Esophagus squamous epithelium (tissue), 5 donors: ENCODE data around the gene UQCC2. TPM values are rescaled to one million over a fixed set of nuclear protein-coding genes. Genes with fewer than 3 reads are reported as not detected.

Experiments
- DNase-seq: peaks from one replicate; lab custom pipeline; 2025; lab: John Stamatoyannopoulos, UW
- H3K27ac ChIP-seq, 4 donors: fragments of 200-600 bp; sonication (generic); one replicate each; pipeline ENCODE4 v1.5.1; 2016 to 2019; ENCODE audit warnings: mild to moderate bottlenecking in 1 of 4
- H3K27me3 ChIP-seq, 4 donors: fragments of 200-600 bp; sonication (generic); 1 replicate in 3 of 4; 2 replicates in 1 of 4; pipeline versions ENCODE4 v1.5.1 to v1.6.0; 2017 to 2021; ENCODE audit warnings: antibody characterized with exemption in 1 of 4
- H3K36me3 ChIP-seq, 3 donors: fragments of 200-600 bp; sonication (generic); one replicate each; pipeline ENCODE4 v1.5.1; 2016 to 2019
- H3K4me1 ChIP-seq, 3 donors: fragments of 200-600 bp; sonication (generic); one replicate each; pipeline ENCODE4 v1.5.1; 2017 to 2019
- H3K4me3 ChIP-seq, 4 donors: fragments of 200-600 bp; sonication (generic); 1 replicate in 3 of 4; 2 replicates in 1 of 4; pipeline ENCODE4 v1.5.1; 2016 to 2019; ENCODE audit warnings: mild to moderate bottlenecking in 2 of 4, moderate library complexity in 1 of 4
- H3K9me3 ChIP-seq, 3 donors: fragments of 200-600 bp; sonication (generic); one replicate each; pipeline ENCODE4 v1.5.1; 2016 to 2019
- POLR2A ChIP-seq, 4 donors: fragments of 450-650 bp; IDR thresholded peaks; one replicate each; pipeline ENCODE4 v1.6.1; 2017; ENCODE audit warnings: antibody characterized with exemption in 4 of 4, mild to moderate bottlenecking in 4 of 4, moderate library complexity in 3 of 4
- WGBS, 2 donors: methylation state at CpG; one replicate each; pipeline ENCODE4 v1.1.5; 2018; 5-methylcytosine and 5-hydroxymethylcytosine counted together
- intact Hi-C: fragments of 100-400 bp; cut with DNase I; formaldehyde crosslinking; loops from one replicate; pipeline ENCODE4 v1.15.0; 2022
- total RNA-seq, 4 donors: library from RNA; depleted of rRNA; stranded (reverse); fragments of >200 nt; gene quantifications; one replicate each; pipeline ENCODE4 v1.1.0, GENCODE V29; 2016
- TF ChIP-seq, protein P1 (sequence below), 6 experiments: fragments of 450-650 bp in 4 of 6; fragments of 200-600 bp in 2 of 6; sonication (generic) in 2 of 6; IDR thresholded peaks; one replicate each; pipeline ENCODE4 v1.5.1; 2016 to 2019; ENCODE audit warnings: antibody characterized with exemption in 6 of 6, mild to moderate bottlenecking in 4 of 6, moderate library complexity in 4 of 6
- donor health status: DM: yes; HTN: yes; CAD: no.

UQCC2 gene
- total RNA-seq, 4 donors from 2014 or later, result 7.8 to 36.8 (median 13.7) TPM

DNA sequence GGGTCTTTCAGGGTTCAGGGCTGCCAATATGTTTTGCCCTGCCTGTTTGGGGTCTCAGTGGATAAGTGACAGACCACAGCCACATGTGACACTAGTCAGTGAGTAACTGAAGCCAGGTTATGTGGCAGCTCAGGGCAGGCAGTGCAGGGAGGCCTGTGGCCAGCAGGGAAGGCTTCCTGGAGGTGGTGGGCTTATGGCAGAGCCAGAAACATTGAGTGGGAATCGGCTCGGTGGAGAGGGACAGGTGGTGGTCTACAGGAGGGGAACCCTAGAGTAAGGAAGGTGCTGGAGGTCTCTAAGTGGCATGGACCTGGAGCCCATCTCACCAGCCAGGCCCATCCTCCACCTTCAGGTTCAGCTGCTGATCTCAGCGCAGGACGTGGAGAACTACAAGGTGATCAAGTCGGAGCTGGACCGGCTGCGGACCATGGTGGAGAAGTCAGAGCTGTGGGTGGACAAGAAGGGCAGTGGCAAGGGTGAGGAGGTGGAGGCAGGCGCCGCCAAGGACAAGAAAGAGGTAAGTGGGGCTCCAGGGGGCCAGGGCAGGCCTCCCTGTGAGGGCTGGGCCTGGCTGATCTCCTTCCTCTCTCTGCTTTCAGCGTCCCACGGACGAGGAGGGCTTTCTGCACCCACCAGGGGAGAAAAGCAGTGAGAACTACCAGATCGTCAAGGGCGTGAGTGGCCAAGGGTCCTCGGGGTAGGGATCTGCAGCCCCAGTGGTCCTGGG lies 34.9 kb downstream of the UQCC2 start:
- intact Hi-C loops, result no loop called here
- no peak overlapping the region for H3K4me3 ChIP-seq
- no peaks in the 10 kb centered on the region for H3K27me3 ChIP-seq
- peaks cover 10 to 95% (median 25%) of the 10 kb centered on the region in 3 donors for H3K36me3 ChIP-seq
- peak overlapping the region in 1 of 4 donors; percentile 58 for H3K27ac ChIP-seq
- no peaks in the 10 kb centered on the region for H3K9me3 ChIP-seq
- WGBS, 2 donors, result 65 to 83% methylated on average over 4 to 8 of the region's 15 CpGs
- H3K4me1 ChIP-seq, result peaks cover 0 to 11% (median 0%) of the 10 kb centered on the region in 3 donors
- TF ChIP-seq, protein P1, sequence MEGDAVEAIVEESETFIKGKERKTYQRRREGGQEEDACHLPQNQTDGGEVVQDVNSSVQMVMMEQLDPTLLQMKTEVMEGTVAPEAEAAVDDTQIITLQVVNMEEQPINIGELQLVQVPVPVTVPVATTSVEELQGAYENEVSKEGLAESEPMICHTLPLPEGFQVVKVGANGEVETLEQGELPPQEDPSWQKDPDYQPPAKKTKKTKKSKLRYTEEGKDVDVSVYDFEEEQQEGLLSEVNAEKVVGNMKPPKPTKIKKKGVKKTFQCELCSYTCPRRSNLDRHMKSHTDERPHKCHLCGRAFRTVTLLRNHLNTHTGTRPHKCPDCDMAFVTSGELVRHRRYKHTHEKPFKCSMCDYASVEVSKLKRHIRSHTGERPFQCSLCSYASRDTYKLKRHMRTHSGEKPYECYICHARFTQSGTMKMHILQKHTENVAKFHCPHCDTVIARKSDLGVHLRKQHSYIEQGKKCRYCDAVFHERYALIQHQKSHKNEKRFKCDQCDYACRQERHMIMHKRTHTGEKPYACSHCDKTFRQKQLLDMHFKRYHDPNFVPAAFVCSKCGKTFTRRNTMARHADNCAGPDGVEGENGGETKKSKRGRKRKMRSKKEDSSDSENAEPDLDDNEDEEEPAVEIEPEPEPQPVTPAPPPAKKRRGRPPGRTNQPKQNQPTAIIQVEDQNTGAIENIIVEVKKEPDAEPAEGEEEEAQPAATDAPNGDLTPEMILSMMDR (IDR thresholded peaks at IDR 0.05), result no peak
- TF ChIP-seq POLR2A (IDR thresholded peaks at IDR 0.05), result no peak
- DNase-seq, result no peak

DNA sequence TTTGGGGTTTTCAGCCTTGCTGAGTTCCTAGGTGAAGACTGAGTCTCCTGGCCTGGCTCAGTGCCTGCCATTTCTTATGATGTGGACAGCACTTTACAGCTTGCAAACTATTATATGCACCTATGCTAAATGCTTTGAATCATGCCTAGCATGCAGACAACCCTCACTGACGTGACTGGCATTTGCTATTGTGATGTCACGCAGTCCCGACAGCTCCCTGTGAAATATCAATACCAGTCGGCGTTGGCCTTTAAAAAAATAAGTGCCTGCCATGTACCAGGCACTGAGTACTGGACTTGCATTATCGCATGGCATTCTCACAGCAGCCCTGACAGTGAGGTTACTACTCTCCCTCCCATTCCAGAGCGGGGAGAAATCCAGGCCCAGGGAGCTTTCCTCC lies 35.5 kb downstream of the UQCC2 start:
- no peak for DNase-seq
- TF ChIP-seq POLR2A (IDR thresholded peaks at IDR 0.05), result no peak
- TF ChIP-seq, protein P1 (IDR thresholded peaks at IDR 0.05), result no peak
- Histone ChIP-seq H3K27me3 (no peaks in the 10 kb centered on the region), H3K27ac (no peak overlapping the region), H3K9me3 (no peaks in the 10 kb centered on the region), H3K4me3 (no peak overlapping the region), H3K36me3 (peaks cover 10 to 95% (median 29%) of the 10 kb centered on the region in 3 donors), H3K4me1 (peaks cover 0 to 17% (median 0%) of the 10 kb centered on the region in 3 donors)
- 82 to 92% methylated on average over 4 to 6 of the region's 7 CpGs for WGBS, 2 donors
- intact Hi-C loops, result no loop called here

DNA sequence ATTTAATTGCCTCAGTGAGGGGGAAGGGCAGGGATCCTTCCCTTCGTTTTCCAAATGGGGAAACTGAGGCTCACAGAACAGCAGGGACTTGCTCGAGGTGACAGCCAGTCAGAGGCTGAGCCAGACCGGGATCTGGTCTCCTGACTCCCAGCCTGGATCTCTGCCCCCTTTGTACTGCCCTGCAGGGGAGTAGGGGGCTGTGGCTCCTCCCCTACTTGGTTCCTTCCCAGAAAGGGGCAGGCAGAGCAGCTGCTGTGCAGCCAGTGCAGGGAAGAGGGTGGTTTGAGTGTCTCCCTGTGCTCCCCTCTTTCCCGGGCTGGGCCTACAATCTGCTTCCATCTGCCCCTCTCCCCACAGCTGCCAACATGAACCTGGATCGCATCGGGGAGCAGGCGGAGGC lies 37.6 kb downstream of the UQCC2 start:
- intact Hi-C loops, result no loop called here

DNA sequence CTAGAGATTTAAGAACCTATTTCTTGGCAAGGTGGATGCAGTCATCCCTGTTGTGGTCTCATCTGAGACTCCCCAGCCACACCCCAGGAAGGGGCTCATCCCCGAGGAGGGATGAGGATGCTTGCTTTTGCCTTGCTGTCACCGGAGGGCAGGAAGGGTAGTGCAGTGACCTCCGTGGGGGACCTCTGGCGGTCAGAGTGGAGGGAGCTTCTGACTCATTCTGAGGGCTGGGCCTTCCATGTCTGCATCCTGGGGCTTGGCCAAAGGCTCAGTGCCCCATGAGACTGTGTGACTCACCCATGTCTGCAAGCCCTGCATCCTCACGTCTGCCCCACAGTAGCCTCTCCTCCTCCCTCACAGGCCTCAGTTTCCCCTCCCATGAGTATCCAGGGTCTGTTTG lies 38.7 kb downstream of the UQCC2 start:
- Histone ChIP-seq H3K36me3 (peaks cover 0 to 95% (median 39%) of the 10 kb centered on the region in 3 donors), H3K27me3 (no peaks in the 10 kb centered on the region), H3K9me3 (no peaks in the 10 kb centered on the region), H3K4me3 (no peak overlapping the region), H3K27ac (peak overlapping the region in 1 of 4 donors; percentile 13), H3K4me1 (peaks cover 0 to 39% (median 0%) of the 10 kb centered on the region in 3 donors)
- 6 to 76% methylated on average over 3 to 4 of the region's 5 CpGs for WGBS, 2 donors
- DNase-seq, result no peak
- no peak for TF ChIP-seq POLR2A (IDR thresholded peaks at IDR 0.05)
- TF ChIP-seq, protein P1 (IDR thresholded peaks at IDR 0.05), result peak in 2 of 6 experiments; percentile 38 to 60
- intact Hi-C loops, result no loop called here

More for the DNA sequence above, 37.6 kb downstream of the UQCC2 start:
- Histone ChIP-seq H3K27me3 (no peaks in the 10 kb centered on the region), H3K4me3 (no peak overlapping the region), H3K9me3 (no peaks in the 10 kb centered on the region), H3K36me3 (peaks cover 0 to 95% (median 29%) of the 10 kb centered on the region in 3 donors), H3K27ac (no peak overlapping the region), H3K4me1 (peaks cover 0 to 34% (median 0%) of the 10 kb centered on the region in 3 donors)
- no peak for TF ChIP-seq POLR2A (IDR thresholded peaks at IDR 0.05)
- TF ChIP-seq, protein P1 (IDR thresholded peaks at IDR 0.05), result no peak
- no peak for DNase-seq
- 57 to 86% methylated on average over 1 to 4 of the region's 7 CpGs for WGBS, 2 donors

DNA sequence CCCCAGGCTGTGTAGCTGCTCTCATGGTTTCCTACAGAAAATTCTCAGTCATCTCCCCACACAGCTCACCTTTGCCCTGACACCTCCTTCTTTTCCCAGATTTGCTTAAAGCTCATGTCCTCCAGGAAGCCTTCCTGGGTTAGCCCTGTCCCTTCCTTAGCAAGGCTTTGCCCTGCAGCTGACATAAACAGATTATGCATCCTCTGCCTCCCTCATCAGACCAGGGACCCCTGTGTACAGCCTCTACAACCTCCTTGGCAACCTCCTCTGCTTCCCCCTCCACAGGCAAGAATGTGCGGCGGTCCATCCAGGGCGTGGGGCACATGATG lies 39.8 kb downstream of the UQCC2 start:
- intact Hi-C loops, result no loop called here
- WGBS, 2 donors, result 90 to 94% methylated on average over 3 of the region's 3 CpGs
- peaks cover 0 to 39% (median 0%) of the 10 kb centered on the region in 3 donors for H3K4me1 ChIP-seq
- H3K9me3 ChIP-seq, result no peaks in the 10 kb centered on the region
- no peaks in the 10 kb centered on the region for H3K27me3 ChIP-seq
- no peak overlapping the region for H3K4me3 ChIP-seq
- DNase-seq, result no peak
- TF ChIP-seq, protein P1 (IDR thresholded peaks at IDR 0.05), result no peak
- no peak for TF ChIP-seq POLR2A (IDR thresholded peaks at IDR 0.05)
- H3K36me3 ChIP-seq, result peaks cover 7 to 95% (median 44%) of the 10 kb centered on the region in 3 donors
- H3K27ac ChIP-seq, result peak overlapping the region in 2 of 4 donors; percentile 13 to 63
